ENCODE measurements around the gene EPHA8. TPM values are rescaled to one million over a fixed set of nuclear protein-coding genes. Genes with fewer than 3 reads are reported as not detected.

Gene EPHA8
- polyA plus RNA-seq, 3 donors = 0.03 to 0.37 TPM; not detected in 1

DNA sequence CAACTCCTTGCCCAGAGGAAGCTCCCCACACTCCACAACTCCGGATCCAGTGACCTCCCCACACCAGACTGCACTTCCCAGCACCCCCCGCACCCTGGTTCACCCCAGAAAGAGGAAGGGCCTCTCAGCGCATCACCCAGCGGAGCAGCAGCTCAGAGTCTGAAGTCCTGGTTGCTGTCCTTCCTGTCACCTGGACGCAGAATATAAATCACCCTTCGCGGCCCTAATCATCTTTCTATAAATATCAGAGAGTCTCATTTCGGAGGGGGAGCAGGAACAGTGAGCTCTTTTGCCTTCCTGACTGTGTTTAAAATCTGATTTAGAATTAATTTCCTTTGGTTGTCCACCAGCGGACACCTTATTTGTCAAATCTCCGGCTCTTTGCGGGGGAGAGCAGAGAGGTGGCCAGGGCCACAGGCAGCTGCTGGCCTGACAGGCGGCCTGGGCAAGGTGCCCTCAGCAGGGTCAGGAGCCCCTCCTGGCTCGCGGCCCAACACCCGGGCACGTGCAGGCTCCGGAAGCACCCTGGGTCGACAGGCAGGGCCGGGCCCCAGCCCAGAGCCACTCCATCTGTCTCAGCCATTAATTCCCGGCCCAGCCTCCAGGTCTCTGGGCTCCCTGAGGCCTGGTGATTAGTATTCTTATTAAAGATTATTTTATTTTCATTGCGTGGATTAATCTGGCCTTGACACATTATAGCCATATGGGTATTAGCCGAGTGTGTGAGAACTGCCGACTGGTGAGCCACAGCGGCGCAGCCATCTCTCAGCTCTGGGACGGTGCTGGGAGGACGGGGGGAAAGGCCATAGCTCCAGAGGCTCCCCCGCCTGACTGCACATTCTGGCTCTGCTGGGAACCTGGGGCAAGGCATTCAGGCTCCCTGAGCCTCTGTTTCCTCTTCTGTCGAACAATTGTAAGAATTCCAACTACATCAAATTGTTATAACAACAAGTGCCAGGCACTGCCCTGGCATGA lies 19.7 kb downstream of the EPHA8 start:
- 66 to 73% (median 67%) methylated on average over 26 to 29 of the region's 29 CpGs for WGBS, 3 donors
- H3K27ac ChIP-seq (ENCODE audit: low read depth, low read length) = no peak overlapping the region

DNA sequence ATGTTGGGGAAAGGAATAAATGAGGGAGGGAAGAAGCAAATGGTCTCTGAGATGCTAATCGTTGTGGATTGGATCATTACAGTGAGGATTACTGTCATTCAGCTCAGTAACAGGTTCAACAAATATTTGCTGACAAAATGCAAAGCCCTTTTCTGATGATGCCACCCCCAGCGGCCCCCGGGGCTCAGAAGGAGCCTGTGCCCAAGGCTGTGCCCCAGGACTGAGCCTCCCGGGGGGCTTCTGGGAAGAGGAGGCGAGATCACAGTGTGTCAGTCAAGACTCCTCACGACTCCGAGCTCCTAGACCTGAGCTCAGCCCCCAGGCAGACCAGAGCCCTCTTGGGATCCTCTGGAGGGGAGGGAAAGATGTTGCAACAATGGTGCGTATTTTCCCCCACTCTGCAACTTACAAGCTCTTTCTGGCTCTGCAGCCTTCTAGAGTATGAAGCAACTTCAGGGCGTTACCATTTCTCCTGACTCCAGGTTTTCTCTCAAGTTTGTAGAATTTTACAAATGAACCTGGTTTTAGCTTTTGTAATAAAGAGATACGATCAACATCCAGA lies 20.8 kb downstream of the EPHA8 start:
- H3K27ac ChIP-seq (ENCODE audit: low read depth, low read length) = no peak overlapping the region
- 62 to 79% (median 72%) methylated on average over 10 of the region's 10 CpGs for WGBS, 3 donors

- WGBS, 3 donors = 72 to 90% (median 88%) methylated on average over 9 of the region's 9 CpGs
- H3K27ac ChIP-seq (ENCODE audit: low read depth, low read length) = no peak overlapping the region
Measured at GRCh38 chr1:22584970-22585369, 21.7 kb downstream of the EPHA8 start.

GRCh38 chr1:22585471-22585870 lies 22.2 kb downstream of the EPHA8 start:
- 93 to 94% (median 94%) methylated on average over 4 of the region's 4 CpGs for WGBS, 3 donors
- H3K27ac ChIP-seq (ENCODE audit: low read depth, low read length) = no peak overlapping the region

DNA sequence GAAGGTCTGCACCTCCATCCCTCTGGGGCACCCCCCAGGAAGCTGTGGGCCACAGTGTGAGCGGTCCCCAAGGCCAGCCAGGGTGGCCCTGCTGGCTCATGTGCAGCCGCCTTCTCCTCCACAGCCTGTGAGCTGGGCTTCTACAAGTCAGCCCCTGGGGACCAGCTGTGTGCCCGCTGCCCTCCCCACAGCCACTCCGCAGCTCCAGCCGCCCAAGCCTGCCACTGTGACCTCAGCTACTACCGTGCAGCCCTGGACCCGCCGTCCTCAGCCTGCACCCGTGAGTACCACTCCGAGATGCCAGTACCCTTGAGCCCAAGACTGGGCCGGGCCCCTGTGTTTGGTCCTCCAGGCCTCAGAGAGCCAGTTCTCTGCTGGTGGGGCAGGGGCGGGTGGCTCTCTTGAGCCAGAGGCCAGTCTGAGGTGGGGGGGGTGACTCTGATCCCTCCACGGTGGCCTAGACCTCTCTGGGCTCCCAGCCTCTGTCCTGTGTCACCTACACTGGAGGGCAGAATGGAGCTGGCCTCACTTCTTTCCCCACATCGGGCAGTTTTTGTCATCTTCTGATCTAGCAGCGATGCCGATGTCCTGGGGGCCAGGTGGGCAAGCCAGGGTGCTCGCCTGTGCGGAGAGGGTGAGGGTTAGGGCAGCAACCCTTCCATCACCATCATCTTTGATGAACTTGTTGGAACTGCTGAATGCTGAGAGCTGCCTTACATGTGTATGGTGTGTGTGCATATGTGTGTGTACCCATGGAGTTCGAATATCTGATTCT lies 23.3 kb downstream of the EPHA8 start:
- 85 to 91% (median 90%) methylated on average over 18 to 19 of the region's 19 CpGs for WGBS, 3 donors
- no peak overlapping the region for H3K27ac ChIP-seq (ENCODE audit: low read depth, low read length)

- no peak overlapping the region for H3K27ac ChIP-seq (ENCODE audit: low read depth, low read length)
- WGBS, 3 donors = 80 to 91% (median 86%) methylated on average over 7 of the region's 7 CpGs
Measured at GRCh38 chr1:22587247-22587646, 24.0 kb downstream of the EPHA8 start.

GRCh38 chr1:22588899-22589422 lies 25.7 kb downstream of the EPHA8 start:
- 86 to 90% (median 86%) methylated on average over 24 of the region's 24 CpGs for WGBS, 3 donors
- H3K27ac ChIP-seq (ENCODE audit: low read depth, low read length) = no peak overlapping the region

- WGBS, 3 donors = 63 to 89% (median 73%) methylated on average over 8 of the region's 8 CpGs
- H3K27ac ChIP-seq (ENCODE audit: low read depth, low read length) = no peak overlapping the region
Measured at GRCh38 chr1:22591576-22591975, 28.3 kb downstream of the EPHA8 start.

DNA sequence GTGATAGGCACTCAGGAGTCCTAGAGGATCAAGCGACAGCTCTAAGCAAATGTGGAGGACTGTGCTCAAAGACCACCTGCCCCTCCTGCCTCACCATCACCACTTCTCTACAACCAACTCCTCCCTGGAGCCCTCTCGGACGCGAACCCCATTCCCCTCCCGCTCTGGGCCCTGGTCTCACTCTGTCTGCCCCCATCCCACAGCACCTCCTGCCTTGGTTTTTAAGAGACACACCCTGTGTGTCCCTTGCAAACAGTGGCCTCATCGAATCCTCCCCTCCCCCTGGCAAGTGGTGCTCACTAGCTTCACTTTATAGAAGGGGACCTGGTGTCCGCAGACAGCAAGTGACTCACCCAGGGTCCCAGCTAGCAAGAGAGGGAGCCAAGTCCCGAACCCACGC lies 28.8 kb downstream of the EPHA8 start:
- 79 to 90% (median 83%) methylated on average over 9 of the region's 9 CpGs for WGBS, 3 donors
- no peak overlapping the region for H3K27ac ChIP-seq (ENCODE audit: low read depth, low read length)

DNA sequence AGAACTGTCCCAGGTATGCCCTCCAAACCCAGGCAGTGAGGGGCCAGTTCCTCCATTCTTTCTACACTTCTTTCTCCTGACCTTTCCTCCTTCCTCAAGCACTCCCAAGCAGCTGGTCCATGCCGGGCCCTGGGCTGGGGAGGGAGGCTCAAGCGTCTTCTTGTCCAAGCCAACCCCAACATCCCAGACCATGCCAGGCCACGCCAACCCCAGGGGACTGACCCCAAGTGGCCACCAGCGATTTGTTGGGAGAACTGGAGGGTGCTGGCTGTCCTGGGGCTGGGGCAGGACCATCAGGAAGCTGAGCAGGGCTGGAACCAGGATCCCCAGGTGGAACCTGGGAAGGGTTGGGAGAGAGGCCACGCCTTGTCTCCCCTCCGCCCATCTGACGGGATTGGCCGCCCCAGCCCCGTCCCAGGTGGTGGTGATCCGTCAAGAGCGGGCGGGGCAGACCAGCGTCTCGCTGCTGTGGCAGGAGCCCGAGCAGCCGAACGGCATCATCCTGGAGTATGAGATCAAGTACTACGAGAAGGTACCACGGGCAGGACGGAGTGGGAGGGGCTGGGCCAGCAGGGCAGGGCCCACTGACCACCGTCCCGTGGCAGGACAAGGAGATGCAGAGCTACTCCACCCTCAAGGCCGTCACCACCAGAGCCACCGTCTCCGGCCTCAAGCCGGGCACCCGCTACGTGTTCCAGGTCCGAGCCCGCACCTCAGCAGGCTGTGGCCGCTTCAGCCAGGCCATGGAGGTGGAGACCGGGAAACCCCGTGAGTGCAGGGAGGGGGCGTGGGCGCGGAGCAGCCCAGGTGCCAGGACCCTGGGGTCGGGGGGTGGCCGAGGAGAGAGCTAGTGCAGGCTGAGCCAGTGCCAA lies 29.9 kb downstream of the EPHA8 start:
- no peak overlapping the region for H3K27ac ChIP-seq (ENCODE audit: low read depth, low read length)
- 33 to 70% (median 44%) methylated on average over 37 to 38 of the region's 38 CpGs for WGBS, 3 donors

- WGBS, 3 donors = 76 to 80% (median 76%) methylated on average over 9 to 10 of the region's 10 CpGs
- H3K27ac ChIP-seq (ENCODE audit: low read depth, low read length) = no peak overlapping the region
Measured at GRCh38 chr1:22594396-22594795, 31.1 kb downstream of the EPHA8 start.

DNA sequence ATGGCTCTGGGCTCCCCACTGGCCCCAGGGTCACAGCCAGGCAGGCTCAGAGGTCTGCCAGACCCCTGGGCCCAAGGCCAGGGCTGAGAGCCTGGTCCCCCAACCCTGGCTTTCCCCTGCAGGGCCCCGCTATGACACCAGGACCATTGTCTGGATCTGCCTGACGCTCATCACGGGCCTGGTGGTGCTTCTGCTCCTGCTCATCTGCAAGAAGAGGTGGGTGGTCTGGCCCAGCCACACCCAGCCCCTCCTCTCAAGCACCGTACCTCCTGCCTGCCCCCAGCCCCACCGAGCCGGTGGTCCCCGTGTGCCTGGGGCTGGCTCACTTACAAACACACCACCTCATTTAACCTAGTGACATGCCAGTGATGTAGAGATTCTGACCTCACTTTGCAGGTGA lies 31.8 kb downstream of the EPHA8 start:
- WGBS, 3 donors = 71 to 82% (median 72%) methylated on average over 7 of the region's 7 CpGs
- H3K27ac ChIP-seq (ENCODE audit: low read depth, low read length) = no peak overlapping the region

DNA sequence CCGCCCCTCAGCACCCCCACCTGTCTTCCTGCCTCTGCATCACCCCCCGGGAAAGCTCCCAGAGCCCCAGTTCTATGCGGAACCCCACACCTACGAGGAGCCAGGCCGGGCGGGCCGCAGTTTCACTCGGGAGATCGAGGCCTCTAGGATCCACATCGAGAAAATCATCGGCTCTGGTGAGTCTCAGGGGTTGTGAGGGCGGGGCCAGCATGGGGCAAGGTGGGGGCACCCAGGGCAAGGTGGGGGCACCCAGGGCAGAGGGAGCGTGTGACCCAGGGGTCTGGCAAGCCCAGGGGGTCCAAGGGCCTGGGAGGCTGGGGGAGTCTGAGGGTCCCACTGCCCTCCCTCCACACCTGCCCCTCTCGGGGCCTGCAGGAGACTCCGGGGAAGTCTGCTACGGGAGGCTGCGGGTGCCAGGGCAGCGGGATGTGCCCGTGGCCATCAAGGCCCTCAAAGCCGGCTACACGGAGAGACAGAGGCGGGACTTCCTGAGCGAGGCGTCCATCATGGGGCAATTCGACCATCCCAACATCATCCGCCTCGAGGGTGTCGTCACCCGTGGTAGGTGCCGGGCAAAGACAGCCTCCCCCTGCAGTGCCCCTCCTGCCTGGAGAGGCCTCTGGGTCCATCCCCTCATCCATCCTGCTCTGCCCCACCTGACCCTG lies 34.1 kb downstream of the EPHA8 start:
- 79 to 88% (median 81%) methylated on average over 30 of the region's 30 CpGs for WGBS, 3 donors
- no peak overlapping the region for H3K27ac ChIP-seq (ENCODE audit: low read depth, low read length)

- H3K27ac ChIP-seq (ENCODE audit: low read depth, low read length) = no peak overlapping the region
- WGBS, 3 donors = 81 to 86% (median 82%) methylated on average over 8 of the region's 8 CpGs
Measured at GRCh38 chr1:22597996-22598395, 34.7 kb downstream of the EPHA8 start.

DNA sequence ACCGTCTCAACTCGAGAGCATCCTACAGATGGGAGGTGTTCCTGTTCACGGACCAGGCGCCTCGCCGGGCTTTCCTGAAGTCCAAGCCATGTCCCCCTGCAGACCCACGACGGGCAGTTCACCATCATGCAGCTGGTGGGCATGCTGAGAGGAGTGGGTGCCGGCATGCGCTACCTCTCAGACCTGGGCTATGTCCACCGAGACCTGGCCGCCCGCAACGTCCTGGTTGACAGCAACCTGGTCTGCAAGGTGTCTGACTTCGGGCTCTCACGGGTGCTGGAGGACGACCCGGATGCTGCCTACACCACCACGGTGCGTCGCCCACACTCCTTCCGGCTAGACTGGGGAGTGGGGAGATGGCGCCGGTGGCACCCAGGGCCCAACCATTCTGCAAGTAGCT lies 35.4 kb downstream of the EPHA8 start:
- 74 to 81% (median 75%) methylated on average over 24 of the region's 24 CpGs for WGBS, 3 donors
- no peak overlapping the region for H3K27ac ChIP-seq (ENCODE audit: low read depth, low read length)

GRCh38 chr1:22600071-22600816 lies 37.0 kb downstream of the EPHA8 start:
- no peak overlapping the region for H3K27ac ChIP-seq (ENCODE audit: low read depth, low read length)
- WGBS, 3 donors = 52 to 68% (median 61%) methylated on average over 21 to 22 of the region's 22 CpGs
